Thymus (tissue), 11 donors: ENCODE data around the gene DUT. TPM values are rescaled to one million over a fixed set of nuclear protein-coding genes. Genes with fewer than 3 reads are reported as not detected.

ENCODE experiments used
- DNase-seq, 9 donors: peaks; one replicate each; pipeline ENCODE4 v3.0.0-alpha.2; 2013; ENCODE audit warnings: low spot score in 9 of 9, low read depth in 6 of 9, missing footprints in 1 of 9
- H3K27ac ChIP-seq, 2 donors: one replicate each; pipeline ENCODE4 v1.5.1; 2013; ENCODE audit warnings: control low read depth in 1 of 2, low read depth in 1 of 2, low read length in 1 of 2, mild to moderate bottlenecking in 1 of 2, moderate library complexity in 1 of 2
- H3K27me3 ChIP-seq, 2 donors: one replicate each; pipeline ENCODE4 v1.5.1; 2013; ENCODE audit warnings: low read length in 1 of 2; ENCODE audit not compliant: control insufficient read depth in 2 of 2, insufficient read depth in 1 of 2
- H3K36me3 ChIP-seq, 2 donors: one replicate each; pipeline ENCODE4 v1.5.1; 2013; ENCODE audit warnings: low read length in 1 of 2, mild to moderate bottlenecking in 1 of 2, moderate library complexity in 1 of 2; ENCODE audit not compliant: control insufficient read depth in 2 of 2, insufficient read depth in 2 of 2
- H3K4me1 ChIP-seq, 2 donors: one replicate each; pipeline ENCODE4 v1.5.1; 2013; ENCODE audit warnings: low read length in 2 of 2; ENCODE audit not compliant: control insufficient read depth in 2 of 2, insufficient read depth in 2 of 2
- H3K4me3 ChIP-seq, 2 donors: one replicate each; pipeline ENCODE4 v1.5.1; 2013; ENCODE audit warnings: low read length in 2 of 2, control low read depth in 1 of 2, mild to moderate bottlenecking in 1 of 2
- H3K9me3 ChIP-seq, 2 donors: one replicate each; pipeline ENCODE4 v1.5.1; 2013; ENCODE audit warnings: low read length in 1 of 2, mild to moderate bottlenecking in 1 of 2; ENCODE audit not compliant: control insufficient read depth in 2 of 2, insufficient read depth in 1 of 2
- WGBS: extraction: QIAGEN DNeasy Blood & Tissue Kit; methylation state at CpG from one replicate; pipeline ENCODE4 v1.1.7; 2013; 5-methylcytosine and 5-hydroxymethylcytosine counted together
- polyA plus RNA-seq: library from polyadenylated mRNA; stranded (reverse); fragments of 200-250 nt; gene quantifications from one replicate; pipeline ENCODE4 v1.2.3, GENCODE V29; 2013
- total RNA-seq: library from RNA; stranded (reverse); fragments of 120-200 nt; gene quantifications from one replicate; pipeline ENCODE4 v1.2.4, GENCODE V29; 2013
- donor health status: healthy.

The DUT gene
- total and polyA plus RNA-seq, 2 donors: 178 to 189 TPM

GRCh38 chr15:48333540-48333939, 2.3 kb downstream of the DUT start:
- peak overlapping the region in 1 of 2 donors; percentile 7 for H3K27ac ChIP-seq
- no peaks in the 10 kb centered on the region for H3K27me3 ChIP-seq
- 54% methylated on average over 4 of the region's 4 CpGs for WGBS
- H3K9me3 ChIP-seq: no peaks in the 10 kb centered on the region
- H3K4me1 ChIP-seq: peaks cover 8 to 10% of the 10 kb centered on the region in 2 donors
- no peak for DNase-seq
- peak overlapping the region in 1 of 2 donors; percentile 53 for H3K4me3 ChIP-seq
- peaks cover 8 to 35% of the 10 kb centered on the region in 2 donors for H3K36me3 ChIP-seq

- Histone ChIP-seq H3K4me1 (peaks cover 8 to 10% of the 10 kb centered on the region in 2 donors), H3K9me3 (no peaks in the 10 kb centered on the region), H3K27me3 (no peaks in the 10 kb centered on the region), H3K4me3 (no peak overlapping the region), H3K27ac (no peak overlapping the region), H3K36me3 (peaks cover 8 to 39% of the 10 kb centered on the region in 2 donors)
- WGBS: 94% methylated on average over 2 of the region's 2 CpGs
- DNase-seq: no peak
Measured at GRCh38 chr15:48334260-48334659, 3.0 kb downstream of the DUT start.

- no peaks in the 10 kb centered on the region for H3K9me3 ChIP-seq
- peaks cover 12 to 56% of the 10 kb centered on the region in 2 donors for H3K36me3 ChIP-seq
- no peaks in the 10 kb centered on the region for H3K27me3 ChIP-seq
- H3K4me1 ChIP-seq: peaks cover 6% of the 10 kb centered on the region in 2 donors
- H3K27ac ChIP-seq: no peak overlapping the region
- WGBS: 93% methylated on average over 2 of the region's 2 CpGs
- H3K4me3 ChIP-seq: no peak overlapping the region
- DNase-seq: peak in 3 of 9 donors; percentile 38 to 65 (median 44)
Measured at GRCh38 chr15:48336940-48337339, 5.7 kb downstream of the DUT start.

- no peak for DNase-seq
- Histone ChIP-seq H3K27ac (no peak overlapping the region), H3K27me3 (no peaks in the 10 kb centered on the region), H3K36me3 (peaks cover 12 to 56% of the 10 kb centered on the region in 2 donors), H3K4me3 (no peak overlapping the region), H3K4me1 (peaks cover 2% of the 10 kb centered on the region in 2 donors), H3K9me3 (no peaks in the 10 kb centered on the region)
- 87% methylated on average over 1 of the region's 1 CpG for WGBS
Measured at GRCh38 chr15:48337607-48338006, 6.4 kb downstream of the DUT start.

- 95% methylated on average over 4 of the region's 4 CpGs for WGBS
- peaks cover 12 to 59% of the 10 kb centered on the region in 2 donors for H3K36me3 ChIP-seq
Measured at GRCh38 chr15:48340111-48340510, 8.9 kb downstream of the DUT start.

GRCh38 chr15:48343865-48344264, 12.6 kb downstream of the DUT start:
- H3K9me3 ChIP-seq: no peaks in the 10 kb centered on the region
- peaks cover 4 to 30% of the 10 kb centered on the region in 2 donors for H3K36me3 ChIP-seq
- 98% methylated on average over 6 of the region's 6 CpGs for WGBS
- DNase-seq: no peak
- no peaks in the 10 kb centered on the region for H3K4me1 ChIP-seq
- no peak overlapping the region for H3K27ac ChIP-seq
- H3K27me3 ChIP-seq: no peaks in the 10 kb centered on the region
- H3K4me3 ChIP-seq: no peak overlapping the region

More at GRCh38 chr15:48340111-48340510, 8.9 kb downstream of the DUT start:
- Histone ChIP-seq H3K27ac (no peak overlapping the region), H3K9me3 (no peaks in the 10 kb centered on the region), H3K4me1 (no peaks in the 10 kb centered on the region), H3K27me3 (no peaks in the 10 kb centered on the region), H3K4me3 (no peak overlapping the region)
- no peak for DNase-seq

GRCh38 chr15:48345516-48345915, 14.3 kb downstream of the DUT start:
- DNase-seq: no peak
- H3K36me3 ChIP-seq: peaks cover 0 to 18% of the 10 kb centered on the region in 2 donors
- no peaks in the 10 kb centered on the region for H3K9me3 ChIP-seq
- no peaks in the 10 kb centered on the region for H3K4me1 ChIP-seq
- H3K27ac ChIP-seq: no peak overlapping the region
- no peak overlapping the region for H3K4me3 ChIP-seq
- H3K27me3 ChIP-seq: no peaks in the 10 kb centered on the region

- no peaks in the 10 kb centered on the region for H3K27me3 ChIP-seq
- no peak overlapping the region for H3K27ac ChIP-seq
- DNase-seq: peak in 7 of 9 donors; percentile 41 to 79 (median 59)
- no peaks in the 10 kb centered on the region for H3K36me3 ChIP-seq
- no peak overlapping the region for H3K4me3 ChIP-seq
- H3K9me3 ChIP-seq: no peaks in the 10 kb centered on the region
- WGBS: 3% methylated on average over 6 of the region's 6 CpGs
- H3K4me1 ChIP-seq: no peaks in the 10 kb centered on the region
Measured at GRCh38 chr15:48352474-48353072, 21.3 kb downstream of the DUT start.

- DNase-seq: no peak
- no peaks in the 10 kb centered on the region for H3K4me1 ChIP-seq
- no peak overlapping the region for H3K4me3 ChIP-seq
- no peaks in the 10 kb centered on the region for H3K36me3 ChIP-seq
- no peak overlapping the region for H3K27ac ChIP-seq
- no peaks in the 10 kb centered on the region for H3K27me3 ChIP-seq
- H3K9me3 ChIP-seq: no peaks in the 10 kb centered on the region
- 91% methylated on average over 9 of the region's 9 CpGs for WGBS
Measured at GRCh38 chr15:48354694-48355303, 23.6 kb downstream of the DUT start.
